DND-41 (cell line): Measurements from ENCODE around the gene FLRT2.

ENCODE experiments used
- CTCF ChIP-seq: IDR thresholded peaks from 2 replicates; pipeline ENCODE4 v1.5.1; 2012; ENCODE audit warnings: borderline replicate concordance, low read length, moderate library complexity, mild to moderate bottlenecking; ENCODE audit not compliant: poor library complexity, severe bottlenecking; ENCODE audit errors: extremely low read depth
- EZH2 ChIP-seq: IDR thresholded peaks from 3 replicates; pipeline ENCODE4 v1.6.1; 2012; ENCODE audit warnings: borderline replicate concordance, low read depth, mild to moderate bottlenecking, moderate library complexity, low read length, inconsistent platforms; ENCODE audit not compliant: severe bottlenecking

GRCh38 chr14:85501751-85502150 lies 28.2 kb upstream of the FLRT2 start:
- TF ChIP-seq CTCF (no peak), EZH2 (no peak)
